HEK293 (cell line): Measurements from ENCODE around the gene NCOR1.

Experiments
- ATF2 ChIP-seq: fragments of 450-650 bp; formaldehyde crosslinking; IDR thresholded peaks from 2 replicates; pipeline ENCODE4 v1.5.1; 2016; ENCODE audit warnings: missing biosample characterization, missing genetic modification characterization, low read depth
- CTCF ChIP-seq: fragments of 450-650 bp; formaldehyde crosslinking; IDR thresholded peaks from 2 replicates; pipeline ENCODE4 v1.5.1; 2016; ENCODE audit warnings: missing biosample characterization, missing genetic modification characterization
- IKZF3 ChIP-seq: fragments of 450-650 bp; IDR thresholded peaks from 2 replicates; pipeline ENCODE4 v1.5.0; 2018; ENCODE audit warnings: missing biosample characterization, mild to moderate bottlenecking, missing genetic modification characterization, moderate library complexity
- MYNN ChIP-seq: fragments of 450-650 bp; formaldehyde crosslinking; IDR thresholded peaks from 2 replicates; pipeline ENCODE4 v1.5.1; 2016; ENCODE audit warnings: missing biosample characterization, missing genetic modification characterization, borderline replicate concordance
- PATZ1 ChIP-seq: fragments of 450-650 bp; formaldehyde crosslinking; IDR thresholded peaks from 2 replicates; pipeline ENCODE4 v1.5.1; 2016; ENCODE audit warnings: missing biosample characterization, missing genetic modification characterization
- REST ChIP-seq: fragments of 450-650 bp; formaldehyde crosslinking; IDR thresholded peaks from 2 replicates; pipeline ENCODE4 v1.5.1; 2016; ENCODE audit warnings: missing biosample characterization, missing genetic modification characterization
- TRIM28 ChIP-seq: IDR thresholded peaks from 2 replicates; pipeline ENCODE4 v1.6.1; 2011; ENCODE audit warnings: low read length, control low read depth, borderline replicate concordance
- ZBTB10 ChIP-seq: fragments of 450-650 bp; formaldehyde crosslinking; IDR thresholded peaks from 2 replicates; pipeline ENCODE4 v1.5.1; 2016; ENCODE audit warnings: missing biosample characterization, missing genetic modification characterization
- ZBTB7A ChIP-seq: fragments of 450-650 bp; formaldehyde crosslinking; IDR thresholded peaks from 2 replicates; pipeline ENCODE4 v1.5.1; 2016; ENCODE audit warnings: low read depth, missing biosample characterization, missing genetic modification characterization
- ZBTB8A ChIP-seq: fragments of 450-650 bp; formaldehyde crosslinking; IDR thresholded peaks from 2 replicates; pipeline ENCODE4 v1.5.1; 2016; ENCODE audit warnings: missing biosample characterization, missing genetic modification characterization
- ZNF2 ChIP-seq: fragments of 450-650 bp; formaldehyde crosslinking; IDR thresholded peaks from 2 replicates; pipeline ENCODE4 v1.5.1; 2016; ENCODE audit warnings: missing biosample characterization, missing genetic modification characterization
- ZNF639 ChIP-seq: fragments of 450-650 bp; formaldehyde crosslinking; IDR thresholded peaks from 2 replicates; pipeline ENCODE4 v1.5.1; 2016; ENCODE audit warnings: missing biosample characterization, missing genetic modification characterization
- ZNF660 ChIP-seq: fragments of 450-650 bp; IDR thresholded peaks from 2 replicates; pipeline ENCODE4 v1.5.1; 2018; ENCODE audit warnings: missing biosample characterization, mild to moderate bottlenecking, missing genetic modification characterization

GRCh38 chr17:16243801-16244567 lies 28.6 kb upstream of the NCOR1 start:
- TF ChIP-seq CTCF (tag by site-specific recombination) (no peak), REST (no peak), TRIM28 (no peak), ZNF2 (tag by site-specific recombination) (no peak), ZNF639 (no peak), ZNF660 (no peak), ATF2 (tag by site-specific recombination) (no peak), IKZF3 (tag by site-specific recombination) (no peak), ZBTB10 (tag by site-specific recombination) (no peak), ZBTB7A (no peak), ZBTB8A (tag by site-specific recombination) (no peak), PATZ1 (tag by site-specific recombination) (no peak), MYNN (tag by site-specific recombination) (no peak)
